Large intestine (tissue), 3 donors: ENCODE data around the gene CTBS. TPM values are rescaled to one million over a fixed set of nuclear protein-coding genes. Genes with fewer than 3 reads are reported as not detected.
"Not testable (repeated sequence)": the region's sequence is repeated elsewhere in the genome, so short reads cannot be mapped to it uniquely, and the experiment has no call there.

Experiments used
- DNase-seq, 2 donors: peaks; one replicate each; pipeline versions ENCODE4 v3.0.0 to v3.0.0-alpha.2; 2013
- H3K27ac ChIP-seq: one replicate; pipeline ENCODE4 v1.5.1; 2013; ENCODE audit warnings: low read length
- H3K27me3 ChIP-seq: 2 replicates; pipeline ENCODE4 v1.6.1; 2013; ENCODE audit warnings: low read length; ENCODE audit not compliant: control insufficient read depth, insufficient read depth
- H3K36me3 ChIP-seq: 2 replicates; pipeline ENCODE4 v1.6.1; 2013; ENCODE audit warnings: low read length; ENCODE audit not compliant: control insufficient read depth, insufficient read depth
- H3K4me1 ChIP-seq: one replicate; pipeline ENCODE4 v1.6.1; 2013; ENCODE audit warnings: low read length; ENCODE audit not compliant: control insufficient read depth, insufficient read depth
- H3K4me3 ChIP-seq: one replicate; pipeline ENCODE4 v1.5.1; 2013; ENCODE audit warnings: low read length
- H3K9me3 ChIP-seq: one replicate; pipeline ENCODE4 v1.6.1; 2013; ENCODE audit warnings: mild to moderate bottlenecking, low read depth, low read length, moderate library complexity; ENCODE audit not compliant: control insufficient read depth
- WGBS: methylation state at CpG from one replicate; pipeline ENCODE4 v1.1.5; 2013; ENCODE audit warnings: low lambda C conversion rate; ENCODE audit not compliant: insufficient coverage; 5-methylcytosine and 5-hydroxymethylcytosine counted together
- polyA plus RNA-seq: library from polyadenylated mRNA; unstranded; fragments of 120-200 nt; gene quantifications from one replicate; pipeline ENCODE4 v1.2.1, GENCODE V29; 2013

CTBS gene
- polyA plus RNA-seq, 1 donor: 26.5 TPM

GRCh38 chr1:84611091-84611490, 36.9 kb upstream of the CTBS start:
- WGBS: no CpG with 5 or more reads among the region's 1 CpG
- Histone ChIP-seq H3K27ac (no peak overlapping the region), H3K4me3 (no peak overlapping the region), H3K9me3 (peaks cover 7% of the 10 kb centered on the region), H3K27me3 (no peaks in the 10 kb centered on the region), H3K36me3 (no peaks in the 10 kb centered on the region), H3K4me1 (no peaks in the 10 kb centered on the region)
- no peak for DNase-seq

GRCh38 chr1:84606977-84607376, 32.7 kb upstream of the CTBS start:
- DNase-seq: no peak
- Histone ChIP-seq H3K36me3 (no peaks in the 10 kb centered on the region), H3K9me3 (peaks cover 9% of the 10 kb centered on the region), H3K27me3 (no peaks in the 10 kb centered on the region), H3K27ac (no peak overlapping the region), H3K4me1 (no peaks in the 10 kb centered on the region), H3K4me3 (no peak overlapping the region)
- WGBS: no CpG with 5 or more reads among the region's 5 CpGs

GRCh38 chr1:84605157-84605556, 30.9 kb upstream of the CTBS start:
- no peak overlapping the region for H3K4me3 ChIP-seq
- H3K27me3 ChIP-seq: no peaks in the 10 kb centered on the region
- no peaks in the 10 kb centered on the region for H3K36me3 ChIP-seq
- H3K27ac ChIP-seq: no peak overlapping the region
- H3K4me1 ChIP-seq: no peaks in the 10 kb centered on the region
- no peak for DNase-seq
- WGBS: no CpG with 5 or more reads among the region's 1 CpG
- peaks cover 9% of the 10 kb centered on the region for H3K9me3 ChIP-seq

- 80% methylated on average over 1 of the region's 15 CpGs for WGBS
- H3K9me3 ChIP-seq: peaks cover 9% of the 10 kb centered on the region
- no peak for DNase-seq
- H3K27ac ChIP-seq: no peak overlapping the region
- H3K36me3 ChIP-seq: no peaks in the 10 kb centered on the region
- no peaks in the 10 kb centered on the region for H3K4me1 ChIP-seq
- no peak overlapping the region for H3K4me3 ChIP-seq
- H3K27me3 ChIP-seq: no peaks in the 10 kb centered on the region
Measured at GRCh38 chr1:84603941-84604830, 29.9 kb upstream of the CTBS start.

GRCh38 chr1:84603223-84603622, 29.0 kb upstream of the CTBS start:
- Histone ChIP-seq H3K4me1 (no peaks in the 10 kb centered on the region), H3K27me3 (no peaks in the 10 kb centered on the region), H3K4me3 (no peak overlapping the region), H3K27ac (no peak overlapping the region), H3K9me3 (peaks cover 9% of the 10 kb centered on the region), H3K36me3 (no peaks in the 10 kb centered on the region)
- DNase-seq: no peak
- WGBS: no CpG with 5 or more reads among the region's 2 CpGs

- Histone ChIP-seq H3K27ac (no peak overlapping the region), H3K4me3 (no peak overlapping the region), H3K9me3 (peaks cover 8% of the 10 kb centered on the region), H3K27me3 (no peaks in the 10 kb centered on the region), H3K4me1 (no peaks in the 10 kb centered on the region), H3K36me3 (no peaks in the 10 kb centered on the region)
- DNase-seq: no peak
- WGBS: no CpG with 5 or more reads among the region's 5 CpGs
Measured at GRCh38 chr1:84600796-84601195, 26.6 kb upstream of the CTBS start.

- no peak for DNase-seq
- Histone ChIP-seq H3K36me3 (no peaks in the 10 kb centered on the region), H3K27me3 (no peaks in the 10 kb centered on the region), H3K4me1 (no peaks in the 10 kb centered on the region), H3K9me3 (no peaks in the 10 kb centered on the region), H3K4me3 (no peak overlapping the region), H3K27ac (no peak overlapping the region)
- WGBS: 83% methylated on average over 2 of the region's 5 CpGs
Measured at GRCh38 chr1:84598846-84599741, 24.9 kb upstream of the CTBS start.

- Histone ChIP-seq H3K27me3 (no peaks in the 10 kb centered on the region), H3K27ac (no peak overlapping the region), H3K4me1 (no peaks in the 10 kb centered on the region), H3K9me3 (no peaks in the 10 kb centered on the region), H3K4me3 (no peak overlapping the region), H3K36me3 (no peaks in the 10 kb centered on the region)
- no peak for DNase-seq
- WGBS: no CpG with 5 or more reads among the region's 3 CpGs
Measured at GRCh38 chr1:84598418-84598817, 24.2 kb upstream of the CTBS start.

- Histone ChIP-seq H3K36me3 (no peaks in the 10 kb centered on the region), H3K27me3 (no peaks in the 10 kb centered on the region), H3K4me1 (no peaks in the 10 kb centered on the region), H3K9me3 (no peaks in the 10 kb centered on the region), H3K4me3 (no peak overlapping the region), H3K27ac (no peak overlapping the region)
- 100% methylated on average over 1 of the region's 1 CpG for WGBS
- no peak for DNase-seq
Measured at GRCh38 chr1:84597011-84597410, 22.8 kb upstream of the CTBS start.

GRCh38 chr1:84594959-84595358, 20.7 kb upstream of the CTBS start:
- WGBS: 80% methylated on average over 1 of the region's 2 CpGs
- not testable (repeated sequence) for H3K36me3 ChIP-seq, H3K4me1 ChIP-seq, H3K9me3 ChIP-seq, H3K4me3 ChIP-seq, H3K27me3 ChIP-seq, H3K27ac ChIP-seq, DNase-seq
